ENCODE measurements around the gene GPR153. TPM values are rescaled to one million over a fixed set of nuclear protein-coding genes. Genes with fewer than 3 reads are reported as not detected.
A peak's percentile ranks its signal among the peaks of the same experiment; 100 is the strongest.

The GPR153 gene
- total and polyA plus RNA-seq, 9 donors = 9.8 to 22.1 (median 17.0) TPM

DNA sequence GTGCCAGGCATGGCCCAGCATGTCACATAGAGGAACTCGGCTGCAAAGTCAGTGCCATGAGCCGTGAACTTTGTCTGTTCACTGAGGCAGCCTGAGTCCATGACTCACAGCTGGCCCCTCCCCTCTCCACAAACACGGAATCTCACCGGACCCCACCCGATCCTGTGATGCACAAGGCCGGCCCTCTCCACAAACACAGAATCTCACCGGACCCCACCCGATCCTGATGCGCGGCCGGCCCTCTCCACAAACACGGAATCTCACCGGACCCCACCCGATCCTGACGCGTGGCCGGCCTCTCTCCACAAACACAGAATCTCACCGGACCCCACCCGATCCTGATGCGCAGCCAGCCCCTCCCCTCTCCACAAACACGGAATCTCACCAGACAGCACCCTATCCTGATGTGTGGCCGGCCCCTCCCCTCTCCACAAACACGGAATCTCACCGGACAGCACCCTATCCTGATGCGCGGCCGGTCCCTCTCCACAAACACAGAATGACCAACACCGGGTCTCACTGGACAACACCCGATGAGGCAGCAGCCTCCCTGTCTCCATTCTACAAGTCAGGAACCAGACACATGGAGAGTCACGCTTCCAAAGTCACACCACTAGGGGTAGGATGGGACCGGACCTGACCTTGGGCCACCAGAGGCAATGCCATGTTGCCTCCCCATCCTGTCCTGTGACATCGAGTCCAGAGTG is 39.6 kb upstream of the GPR153 start:
- 90% methylated on average over 23 of the region's 32 CpGs for WGBS (ENCODE audit: insufficient coverage)
- DNase-seq = no peak
- no peak overlapping the region for H3K27ac ChIP-seq (ENCODE audit: low read length)
- peaks cover 25% of the 10 kb centered on the region for H3K4me1 ChIP-seq (ENCODE audit: control insufficient read depth, insufficient read depth, low read length)
- no peaks in the 10 kb centered on the region for H3K27me3 ChIP-seq (ENCODE audit: control insufficient read depth, insufficient read depth, low read length)
- H3K36me3 ChIP-seq (ENCODE audit: control insufficient read depth, insufficient read depth, low read length) = no peaks in the 10 kb centered on the region
- H3K9me3 ChIP-seq (replicated peaks; ENCODE audit: control insufficient read depth, low read depth, low read length) = no peaks in the 10 kb centered on the region
- no peak overlapping the region for H3K4me3 ChIP-seq (ENCODE audit: low read length)

DNA sequence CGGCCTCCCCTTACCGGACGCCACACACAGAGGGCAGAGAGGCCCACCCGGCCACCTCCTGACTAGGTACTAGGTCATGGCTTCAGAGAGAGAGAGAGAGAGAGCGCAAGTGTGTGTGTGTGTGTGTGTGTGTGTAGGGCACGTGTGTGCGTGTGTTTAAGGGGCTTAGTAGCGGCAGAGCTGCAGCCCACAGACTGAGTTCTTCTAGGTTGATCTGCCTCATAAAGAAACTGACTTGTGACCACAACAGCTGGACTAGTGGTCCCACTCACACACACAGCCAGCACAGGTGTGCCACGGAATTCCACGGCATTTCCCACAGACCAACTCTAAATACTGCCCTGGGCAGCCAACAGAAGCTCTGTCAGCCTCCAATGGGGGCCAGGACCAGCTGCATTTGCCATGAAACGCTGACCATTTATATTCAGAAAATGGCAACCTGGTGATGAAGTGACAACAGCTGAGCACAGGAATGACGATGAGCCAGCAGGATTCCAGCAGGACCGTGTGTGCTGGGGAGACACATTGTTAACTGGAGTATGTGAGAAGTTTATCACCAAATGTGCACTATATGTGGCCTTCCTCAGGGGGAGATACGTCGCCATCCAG is 38.8 kb upstream of the GPR153 start:
- no peaks in the 10 kb centered on the region for H3K27me3 ChIP-seq (ENCODE audit: control insufficient read depth, insufficient read depth, low read length)
- 69% methylated on average over 6 of the region's 15 CpGs for WGBS (ENCODE audit: insufficient coverage)
- H3K4me3 ChIP-seq (ENCODE audit: low read length) = no peak overlapping the region
- no peaks in the 10 kb centered on the region for H3K36me3 ChIP-seq (ENCODE audit: control insufficient read depth, insufficient read depth, low read length)
- DNase-seq = peak; percentile 55
- H3K9me3 ChIP-seq (replicated peaks; ENCODE audit: control insufficient read depth, low read depth, low read length) = no peaks in the 10 kb centered on the region
- H3K27ac ChIP-seq (ENCODE audit: low read length) = peak overlapping the region; percentile 71
- peaks cover 28% of the 10 kb centered on the region for H3K4me1 ChIP-seq (ENCODE audit: control insufficient read depth, insufficient read depth, low read length)

DNA sequence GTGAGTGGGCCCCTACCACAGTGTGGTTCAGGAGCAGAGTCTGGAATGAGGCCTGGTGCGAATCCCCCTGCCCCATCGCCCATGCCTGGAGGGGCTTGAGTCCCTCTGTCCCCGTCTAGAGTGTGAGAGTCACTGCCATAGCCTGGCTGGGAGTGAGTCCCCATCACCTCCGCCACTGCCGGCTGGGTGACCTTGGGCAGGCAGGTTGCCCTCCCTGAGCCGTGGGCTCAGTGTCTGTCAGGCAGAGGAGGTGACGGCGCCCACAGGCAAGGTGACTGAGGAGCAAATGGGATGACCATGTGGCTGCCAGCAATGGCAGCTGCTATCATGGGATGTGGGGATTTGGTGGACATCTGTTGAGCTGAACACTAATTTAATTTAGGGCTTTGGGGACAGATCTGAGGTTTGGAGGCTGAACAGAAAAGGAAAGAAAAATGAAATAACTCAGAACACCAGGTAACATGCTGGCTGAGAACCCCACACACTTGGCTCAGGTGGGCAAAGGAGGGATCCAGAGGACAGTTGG is 38.1 kb upstream of the GPR153 start:
- 90% methylated on average over 6 of the region's 8 CpGs for WGBS (ENCODE audit: insufficient coverage)
- H3K4me1 ChIP-seq (ENCODE audit: control insufficient read depth, insufficient read depth, low read length) = peaks cover 34% of the 10 kb centered on the region
- H3K9me3 ChIP-seq (replicated peaks; ENCODE audit: control insufficient read depth, low read depth, low read length) = no peaks in the 10 kb centered on the region
- peaks cover 2% of the 10 kb centered on the region for H3K36me3 ChIP-seq (ENCODE audit: control insufficient read depth, insufficient read depth, low read length)
- peak overlapping the region; percentile 71 for H3K27ac ChIP-seq (ENCODE audit: low read length)
- no peak for DNase-seq
- H3K4me3 ChIP-seq (ENCODE audit: low read length) = no peak overlapping the region
- no peaks in the 10 kb centered on the region for H3K27me3 ChIP-seq (ENCODE audit: control insufficient read depth, insufficient read depth, low read length)

GRCh38 chr1:6298530-6298929 is 37.6 kb upstream of the GPR153 start:
- no peaks in the 10 kb centered on the region for H3K9me3 ChIP-seq (replicated peaks; ENCODE audit: control insufficient read depth, low read depth, low read length)
- 87% methylated on average over 5 of the region's 8 CpGs for WGBS (ENCODE audit: insufficient coverage)
- no peak for DNase-seq

GRCh38 chr1:6295910-6296309 is 35.0 kb upstream of the GPR153 start:
- Histone ChIP-seq H3K27ac (ENCODE audit: low read length) (no peak overlapping the region), H3K4me1 (ENCODE audit: control insufficient read depth, insufficient read depth, low read length) (peaks cover 57% of the 10 kb centered on the region), H3K27me3 (ENCODE audit: control insufficient read depth, insufficient read depth, low read length) (no peaks in the 10 kb centered on the region), H3K9me3 (replicated peaks; ENCODE audit: control insufficient read depth, low read depth, low read length) (no peaks in the 10 kb centered on the region), H3K4me3 (ENCODE audit: low read length) (no peak overlapping the region), H3K36me3 (ENCODE audit: control insufficient read depth, insufficient read depth, low read length) (peaks cover 4% of the 10 kb centered on the region)
- no peak for DNase-seq
- WGBS (ENCODE audit: insufficient coverage) = no CpG with 5 or more reads among the region's 6 CpGs

More at GRCh38 chr1:6298530-6298929, 37.6 kb upstream of the GPR153 start:
- Histone ChIP-seq H3K4me1 (ENCODE audit: control insufficient read depth, insufficient read depth, low read length) (peaks cover 37% of the 10 kb centered on the region), H3K4me3 (ENCODE audit: low read length) (no peak overlapping the region), H3K27me3 (ENCODE audit: control insufficient read depth, insufficient read depth, low read length) (no peaks in the 10 kb centered on the region), H3K27ac (ENCODE audit: low read length) (no peak overlapping the region), H3K36me3 (ENCODE audit: control insufficient read depth, insufficient read depth, low read length) (peaks cover 4% of the 10 kb centered on the region)

DNA sequence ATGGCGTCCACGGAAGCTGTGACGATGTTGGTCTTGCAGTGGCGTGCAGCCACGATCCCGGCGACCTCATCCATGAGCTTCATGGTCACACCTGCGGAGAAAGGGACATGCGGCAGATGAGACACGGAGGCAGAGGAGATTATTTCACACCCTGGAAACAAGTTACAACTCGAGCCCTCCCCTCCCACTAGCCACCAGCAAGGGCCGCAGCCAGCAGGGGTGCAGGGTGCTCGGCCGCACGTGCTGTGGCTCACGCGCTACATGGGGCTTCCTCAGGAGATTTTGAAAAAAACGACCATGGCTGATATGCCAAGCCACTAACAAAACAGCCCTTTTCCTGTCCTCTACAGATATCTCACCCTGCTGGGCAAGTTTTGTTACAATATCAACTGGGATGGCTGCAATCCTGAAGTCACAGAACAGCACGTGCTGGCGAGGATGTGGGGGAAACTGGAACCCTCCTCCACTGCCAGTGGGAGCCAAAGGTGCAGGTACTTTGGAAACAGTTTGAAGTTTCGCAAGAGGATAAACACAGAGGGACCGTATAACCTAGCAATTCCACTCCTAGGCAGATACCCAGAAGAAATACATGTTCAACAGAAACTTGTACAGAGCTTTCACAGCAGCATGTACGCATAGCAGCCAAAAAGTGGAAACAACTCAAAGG is 34.1 kb upstream of the GPR153 start:
- WGBS (ENCODE audit: insufficient coverage) = 90% methylated on average over 18 of the region's 23 CpGs
- peaks cover 59% of the 10 kb centered on the region for H3K4me1 ChIP-seq (ENCODE audit: control insufficient read depth, insufficient read depth, low read length)
- H3K36me3 ChIP-seq (ENCODE audit: control insufficient read depth, insufficient read depth, low read length) = peaks cover 4% of the 10 kb centered on the region
- H3K4me3 ChIP-seq (ENCODE audit: low read length) = no peak overlapping the region
- no peaks in the 10 kb centered on the region for H3K27me3 ChIP-seq (ENCODE audit: control insufficient read depth, insufficient read depth, low read length)
- no peaks in the 10 kb centered on the region for H3K9me3 ChIP-seq (replicated peaks; ENCODE audit: control insufficient read depth, low read depth, low read length)
- no peak overlapping the region for H3K27ac ChIP-seq (ENCODE audit: low read length)
- DNase-seq = no peak

GRCh38 chr1:6294080-6294889 is 33.4 kb upstream of the GPR153 start:
- DNase-seq = peak; percentile 61

DNA sequence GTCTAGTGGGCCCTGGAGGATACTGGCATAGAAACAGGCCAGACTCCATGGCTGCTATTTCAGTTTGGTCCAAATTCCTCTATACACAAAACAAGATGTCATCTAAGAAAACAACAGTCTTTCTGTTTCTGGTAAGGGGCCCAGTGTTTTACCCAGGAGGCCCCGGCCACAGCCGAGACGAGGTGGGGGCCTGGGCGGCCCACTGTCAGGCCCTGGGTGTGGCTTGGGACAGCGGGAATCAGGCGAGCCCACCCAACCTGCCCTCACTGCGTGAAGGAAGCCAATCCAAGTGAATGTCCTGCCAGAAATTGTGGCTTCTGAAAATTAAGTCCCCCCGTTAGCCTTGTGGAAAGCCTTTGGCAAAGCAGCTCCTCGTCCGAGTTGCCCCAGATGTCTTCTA is 31.2 kb upstream of the GPR153 start:
- H3K4me1 ChIP-seq (ENCODE audit: control insufficient read depth, insufficient read depth, low read length) = peaks cover 60% of the 10 kb centered on the region
- H3K9me3 ChIP-seq (replicated peaks; ENCODE audit: control insufficient read depth, low read depth, low read length) = no peaks in the 10 kb centered on the region
- H3K27me3 ChIP-seq (ENCODE audit: control insufficient read depth, insufficient read depth, low read length) = no peaks in the 10 kb centered on the region
- 56% methylated on average over 10 of the region's 10 CpGs for WGBS (ENCODE audit: insufficient coverage)
- no peak overlapping the region for H3K4me3 ChIP-seq (ENCODE audit: low read length)
- H3K27ac ChIP-seq (ENCODE audit: low read length) = peak overlapping the region; percentile 62
- peak; percentile 72 for DNase-seq
- peaks cover 4% of the 10 kb centered on the region for H3K36me3 ChIP-seq (ENCODE audit: control insufficient read depth, insufficient read depth, low read length)

More at GRCh38 chr1:6294080-6294889, 33.4 kb upstream of the GPR153 start:
- Histone ChIP-seq H3K27ac (ENCODE audit: low read length) (peak overlapping the region; percentile 78), H3K4me1 (ENCODE audit: control insufficient read depth, insufficient read depth, low read length) (peaks cover 54% of the 10 kb centered on the region), H3K27me3 (ENCODE audit: control insufficient read depth, insufficient read depth, low read length) (no peaks in the 10 kb centered on the region), H3K4me3 (ENCODE audit: low read length) (no peak overlapping the region), H3K36me3 (ENCODE audit: control insufficient read depth, insufficient read depth, low read length) (peaks cover 4% of the 10 kb centered on the region), H3K9me3 (replicated peaks; ENCODE audit: control insufficient read depth, low read depth, low read length) (no peaks in the 10 kb centered on the region)
- 85% methylated on average over 12 of the region's 14 CpGs for WGBS (ENCODE audit: insufficient coverage)

DNA sequence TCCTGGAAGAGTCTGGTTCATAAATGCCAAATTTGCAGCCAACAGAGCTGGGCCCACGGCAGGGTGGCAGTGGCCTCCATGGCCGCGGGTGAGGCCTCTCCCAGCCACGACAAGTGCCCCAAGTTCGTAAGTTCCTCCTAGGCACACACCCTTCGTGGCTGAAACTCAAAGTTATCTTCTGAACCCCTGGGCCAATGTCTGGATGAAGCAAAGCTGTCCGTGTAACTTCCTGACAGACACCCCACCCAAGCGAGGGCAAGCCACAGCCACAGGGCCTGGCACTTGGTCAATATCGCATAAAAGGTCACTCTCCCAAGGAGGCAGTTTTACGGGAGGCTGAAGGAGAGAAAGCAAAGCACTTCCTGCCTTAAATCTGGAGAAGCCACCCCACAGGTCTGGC is 27.8 kb upstream of the GPR153 start:
- 87% methylated on average over 8 of the region's 10 CpGs for WGBS (ENCODE audit: insufficient coverage)

More for the DNA sequence above, 27.8 kb upstream of the GPR153 start:
- H3K4me3 ChIP-seq (ENCODE audit: low read length) = no peak overlapping the region
- DNase-seq = no peak
- H3K27ac ChIP-seq (ENCODE audit: low read length) = no peak overlapping the region
- H3K27me3 ChIP-seq (ENCODE audit: control insufficient read depth, insufficient read depth, low read length) = no peaks in the 10 kb centered on the region
- H3K36me3 ChIP-seq (ENCODE audit: control insufficient read depth, insufficient read depth, low read length) = no peaks in the 10 kb centered on the region
- no peaks in the 10 kb centered on the region for H3K9me3 ChIP-seq (replicated peaks; ENCODE audit: control insufficient read depth, low read depth, low read length)
- H3K4me1 ChIP-seq (ENCODE audit: control insufficient read depth, insufficient read depth, low read length) = peaks cover 47% of the 10 kb centered on the region
